ENCODE data around the gene ESYT2.

The ESYT2 gene

GRCh38 chr7:158819571-158820203 lies 9.6 kb downstream of the ESYT2 start:
- no peak for TF ChIP-seq GATA3 (IDR thresholded peaks at IDR 0.05; ENCODE audit: low read depth, low read length)
- no peak for TF ChIP-seq GATA2 (IDR thresholded peaks at IDR 0.05; ENCODE audit: low read depth, low read length)

DNA sequence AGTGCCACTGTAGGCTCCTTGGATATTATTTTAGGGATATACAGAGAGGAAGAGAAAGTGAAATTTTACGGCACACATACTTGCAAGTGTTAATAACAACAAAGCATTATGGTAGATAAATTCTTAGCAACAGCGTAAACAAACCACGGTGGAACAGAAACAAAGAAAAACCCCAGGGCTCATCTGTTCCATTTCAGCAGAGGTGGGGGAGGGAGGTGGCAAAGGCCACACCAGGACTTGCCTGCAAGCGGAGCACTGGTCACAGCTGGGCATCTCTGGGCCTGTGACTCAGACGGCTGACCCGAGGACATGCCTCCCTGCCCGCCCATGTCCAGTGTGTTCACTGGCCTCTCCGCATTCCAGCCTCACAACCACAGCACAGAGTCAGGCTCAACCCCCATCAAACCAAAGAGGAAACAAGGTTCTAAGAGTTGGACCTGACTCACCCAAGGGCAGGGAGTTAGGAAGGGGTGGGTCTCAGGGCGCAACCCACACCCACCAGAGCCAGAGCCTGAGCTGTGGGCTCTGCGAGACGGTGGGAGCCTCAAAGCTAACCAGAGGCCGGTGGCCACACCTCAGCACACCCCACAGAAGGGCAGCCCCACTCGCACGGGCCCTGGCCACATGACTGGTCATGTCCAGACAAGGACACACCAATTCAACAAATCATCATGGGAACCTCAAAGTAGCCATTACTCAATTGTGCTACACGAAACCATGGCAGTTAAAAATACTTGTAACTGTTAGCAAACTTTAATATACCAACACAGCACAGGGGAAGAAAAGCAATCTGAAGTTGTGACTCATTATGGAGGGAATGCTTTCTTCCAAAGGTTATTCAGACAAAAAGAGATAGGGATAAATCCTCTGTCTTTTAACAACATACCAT lies 10.7 kb downstream of the ESYT2 start:
- TF ChIP-seq GATA2 (IDR thresholded peaks at IDR 0.05; ENCODE audit: low read depth, low read length) (no peak), GATA3 (IDR thresholded peaks at IDR 0.05; ENCODE audit: low read depth, low read length) (no peak)

- TF ChIP-seq GATA2 (IDR thresholded peaks at IDR 0.05; ENCODE audit: low read depth, low read length), result no peak
- no peak for TF ChIP-seq GATA3 (IDR thresholded peaks at IDR 0.05; ENCODE audit: low read depth, low read length)
These were observed 12.3 kb downstream of the ESYT2 start for GRCh38 chr7:158816995-158817394.

DNA sequence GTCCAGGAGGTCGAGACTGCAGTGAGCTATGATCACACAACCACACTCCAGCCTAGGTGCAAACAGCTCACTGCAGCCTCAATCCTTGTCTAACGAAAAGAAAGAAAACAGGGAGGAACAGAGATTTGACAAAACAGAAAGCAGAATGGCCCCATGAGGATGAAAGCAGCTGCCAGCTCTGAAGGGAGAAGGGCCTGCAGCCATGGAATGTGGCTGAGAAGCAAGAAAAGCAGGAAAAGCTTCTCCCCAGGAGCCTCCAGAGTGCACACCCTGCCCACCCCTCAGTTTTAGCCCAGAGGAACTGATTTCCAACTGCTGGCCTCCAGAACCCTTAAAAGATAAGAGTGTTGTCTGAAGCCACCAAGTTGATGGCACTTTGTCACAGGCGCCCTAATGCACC lies 13.0 kb downstream of the ESYT2 start:
- no peak for TF ChIP-seq GATA3 (IDR thresholded peaks at IDR 0.05; ENCODE audit: low read depth, low read length)
- TF ChIP-seq GATA2 (IDR thresholded peaks at IDR 0.05; ENCODE audit: low read depth, low read length), result no peak

DNA sequence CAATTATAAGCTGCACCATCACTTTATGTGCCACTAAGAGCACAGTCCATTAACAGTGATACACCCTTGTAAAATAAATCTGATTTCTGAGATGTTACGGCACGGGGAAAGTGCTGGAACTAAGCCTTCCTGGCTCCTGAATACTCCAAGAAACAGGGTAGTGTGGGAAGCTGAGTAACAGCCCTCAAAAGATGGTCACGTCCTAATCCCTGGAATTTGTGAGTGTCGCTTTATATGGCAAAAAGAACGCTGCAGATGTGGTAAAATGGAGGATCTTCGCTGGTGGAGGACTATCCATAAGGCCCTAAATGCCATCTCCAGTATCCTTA lies 13.5 kb downstream of the ESYT2 start:
- TF ChIP-seq GATA2 (IDR thresholded peaks at IDR 0.05; ENCODE audit: low read depth, low read length) (no peak), GATA3 (IDR thresholded peaks at IDR 0.05; ENCODE audit: low read depth, low read length) (no peak)

DNA sequence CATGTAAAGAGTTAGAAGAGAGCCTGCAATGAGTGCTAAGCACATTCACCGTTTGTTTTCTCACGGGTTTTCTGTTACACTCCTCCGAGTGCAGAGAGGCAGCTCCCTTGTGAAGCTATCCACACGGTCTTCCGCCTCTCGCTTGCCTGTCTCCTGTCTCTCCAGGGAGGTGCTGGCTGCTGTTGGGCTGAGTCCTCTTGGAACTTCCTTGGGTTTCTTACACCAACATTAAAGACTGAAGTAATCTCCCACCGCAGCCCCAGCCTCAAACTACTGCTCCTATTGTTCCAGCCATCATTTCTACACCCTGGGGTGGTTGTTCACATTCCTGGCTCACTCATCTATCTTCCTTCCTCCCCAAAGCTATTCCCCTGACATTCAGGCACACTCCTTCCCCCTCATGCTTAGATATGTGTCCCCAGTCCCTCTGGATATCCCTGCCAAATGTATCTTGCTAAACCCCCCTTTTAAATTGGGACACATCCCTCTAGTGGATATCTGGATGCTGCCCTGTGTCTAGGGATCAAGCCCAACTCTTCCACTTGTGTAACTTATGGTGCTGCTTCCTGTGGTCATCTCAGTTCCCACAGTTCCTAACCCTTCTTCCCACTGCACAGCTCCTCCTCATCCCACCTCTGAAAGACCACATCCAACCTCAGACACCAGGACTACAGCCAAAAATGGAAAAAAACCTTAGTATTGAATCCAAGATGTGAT lies 14.1 kb downstream of the ESYT2 start:
- no peak for TF ChIP-seq GATA3 (IDR thresholded peaks at IDR 0.05; ENCODE audit: low read depth, low read length)
- no peak for TF ChIP-seq GATA2 (IDR thresholded peaks at IDR 0.05; ENCODE audit: low read depth, low read length)

DNA sequence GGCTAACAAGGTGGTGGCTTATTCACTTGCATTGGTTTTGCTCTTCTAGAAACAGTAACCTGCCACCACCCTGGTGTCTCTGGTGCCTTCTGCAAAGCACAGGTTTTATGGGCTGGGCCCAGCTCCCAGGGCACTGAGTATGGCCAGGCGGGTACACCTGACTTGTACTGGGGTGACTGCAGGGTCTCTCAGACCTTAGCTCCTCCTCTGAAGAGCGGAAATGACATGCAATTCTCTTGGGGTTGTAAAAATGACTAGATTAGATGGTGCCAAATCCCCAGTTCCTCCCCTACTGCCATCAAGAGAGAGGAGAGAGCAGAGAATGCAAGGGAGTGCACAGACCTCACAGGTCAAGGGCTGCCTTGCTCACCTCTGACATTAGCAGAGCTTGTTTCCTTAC lies 14.7 kb downstream of the ESYT2 start:
- TF ChIP-seq GATA3 (IDR thresholded peaks at IDR 0.05; ENCODE audit: low read depth, low read length), result no peak
- no peak for TF ChIP-seq GATA2 (IDR thresholded peaks at IDR 0.05; ENCODE audit: low read depth, low read length)

GRCh38 chr7:158812684-158813083 lies 16.6 kb downstream of the ESYT2 start:
- TF ChIP-seq GATA3 (IDR thresholded peaks at IDR 0.05; ENCODE audit: low read depth, low read length), result no peak
- TF ChIP-seq GATA2 (IDR thresholded peaks at IDR 0.05; ENCODE audit: low read depth, low read length), result no peak

GRCh38 chr7:158811894-158812293 lies 17.4 kb downstream of the ESYT2 start:
- TF ChIP-seq GATA2 (IDR thresholded peaks at IDR 0.05; ENCODE audit: low read depth, low read length) (no peak), GATA3 (IDR thresholded peaks at IDR 0.05; ENCODE audit: low read depth, low read length) (no peak)

GRCh38 chr7:158811461-158811860 lies 17.8 kb downstream of the ESYT2 start:
- no peak for TF ChIP-seq GATA3 (IDR thresholded peaks at IDR 0.05; ENCODE audit: low read depth, low read length)
- TF ChIP-seq GATA2 (IDR thresholded peaks at IDR 0.05; ENCODE audit: low read depth, low read length), result no peak

DNA sequence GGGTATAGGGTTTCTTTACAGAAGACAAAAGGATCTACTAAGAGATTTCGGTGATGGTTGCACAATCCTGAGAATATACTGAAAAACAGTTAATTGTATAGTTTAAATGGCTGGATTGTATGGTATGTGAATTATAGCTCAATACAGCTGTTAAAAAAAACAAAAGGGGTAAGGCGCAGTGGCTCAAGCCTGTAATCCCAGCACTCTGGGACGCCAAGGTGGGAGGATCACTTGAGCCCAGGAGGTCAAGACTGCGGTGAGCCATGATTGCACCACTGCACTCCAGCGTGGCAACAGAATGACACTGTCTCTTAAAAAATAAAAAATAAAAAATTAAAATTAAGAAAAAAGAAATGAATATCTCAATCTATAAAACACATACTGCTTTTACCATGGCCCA lies 18.5 kb downstream of the ESYT2 start:
- TF ChIP-seq GATA3 (IDR thresholded peaks at IDR 0.05; ENCODE audit: low read depth, low read length) (no peak), GATA2 (IDR thresholded peaks at IDR 0.05; ENCODE audit: low read depth, low read length) (no peak)

- TF ChIP-seq GATA3 (IDR thresholded peaks at IDR 0.05; ENCODE audit: low read depth, low read length) (no peak), GATA2 (IDR thresholded peaks at IDR 0.05; ENCODE audit: low read depth, low read length) (no peak)
These were observed 19.7 kb downstream of the ESYT2 start for GRCh38 chr7:158809596-158809995.

- TF ChIP-seq GATA3 (IDR thresholded peaks at IDR 0.05; ENCODE audit: low read depth, low read length), result no peak
- TF ChIP-seq GATA2 (IDR thresholded peaks at IDR 0.05; ENCODE audit: low read depth, low read length), result no peak
These were observed 21.2 kb downstream of the ESYT2 start for GRCh38 chr7:158808126-158808525.

DNA sequence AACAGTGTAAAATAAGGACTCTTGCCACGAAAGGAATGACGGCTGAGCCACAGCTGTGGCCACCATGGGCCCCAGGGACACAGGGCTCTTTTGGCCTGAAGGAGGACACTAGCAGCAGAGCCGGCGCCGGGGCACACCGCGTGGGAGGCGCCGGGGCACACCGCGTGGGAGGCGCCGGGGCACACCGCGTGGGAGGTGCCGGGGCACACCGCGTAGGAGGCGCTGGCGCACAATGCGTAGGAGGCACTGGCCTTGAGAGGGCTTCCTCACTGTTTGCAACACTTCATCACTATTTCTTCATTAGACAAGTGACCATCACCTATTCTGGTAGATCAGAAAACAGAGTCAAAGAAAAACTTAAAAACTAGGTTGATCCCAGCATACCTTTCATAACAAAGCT lies 23.4 kb downstream of the ESYT2 start:
- TF ChIP-seq GATA2 (IDR thresholded peaks at IDR 0.05; ENCODE audit: low read depth, low read length), result no peak
- TF ChIP-seq GATA3 (IDR thresholded peaks at IDR 0.05; ENCODE audit: low read depth, low read length), result no peak

Measured in SH-SY5Y (cell line).